ENCODE measurements around the gene IL11.

DNA sequence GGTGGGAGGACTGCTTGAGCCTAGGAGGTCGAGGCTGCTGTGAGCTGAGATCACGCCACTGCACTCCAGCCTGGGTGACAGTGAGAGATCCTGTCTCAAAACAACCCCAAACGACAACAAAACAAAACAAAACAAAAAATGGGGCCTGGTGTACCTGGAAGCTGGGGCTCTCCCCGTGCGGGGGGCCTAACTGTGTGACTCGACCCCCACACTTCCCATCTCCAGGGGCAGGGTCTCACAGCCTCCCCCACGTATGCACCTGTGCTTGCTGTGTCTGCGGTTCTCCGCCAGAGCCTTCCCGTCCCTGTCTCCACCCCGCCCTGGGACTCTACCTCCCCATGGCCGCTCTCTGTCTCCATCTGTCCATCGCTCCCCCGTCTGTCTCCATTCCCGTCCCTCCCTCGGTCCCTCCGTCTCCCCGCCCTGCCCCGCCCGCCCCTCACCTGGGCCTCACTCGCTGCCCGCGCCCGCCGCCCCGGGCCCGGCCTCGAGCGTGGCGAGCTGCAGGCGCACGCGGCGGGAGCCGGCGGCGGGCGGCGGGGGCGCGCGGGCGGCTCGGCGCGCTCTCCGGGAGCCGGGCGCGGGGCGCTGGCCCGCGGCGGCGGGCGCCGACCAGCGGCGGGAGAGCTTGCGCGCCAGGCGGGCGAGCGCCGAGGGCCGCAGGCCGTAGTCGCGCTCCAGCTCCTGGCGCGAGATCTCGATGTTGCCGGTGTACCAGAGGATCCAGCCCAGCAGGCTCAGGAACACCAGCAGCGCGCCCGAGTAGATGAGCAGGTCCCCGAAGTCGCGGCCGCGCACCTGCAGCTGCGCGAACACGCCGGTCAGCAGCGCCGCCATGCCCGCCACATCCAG, 13.2 kb upstream of the IL11 start:
- peak; percentile 26; the same call in 2 of the 3 replicates for TF ChIP-seq SMC3 (IDR thresholded peaks at IDR 0.05)
- peak; percentile 64 for TF ChIP-seq CTCF (IDR thresholded peaks at IDR 0.05)
- TF ChIP-seq POLR2A (IDR thresholded peaks at IDR 0.05; ENCODE audit: low read length): no peak; the same call in 1 of the 2 replicates
- no peak for TF ChIP-seq CBX8 (IDR thresholded peaks at IDR 0.05)
- TF ChIP-seq RCOR1 (IDR thresholded peaks at IDR 0.05; ENCODE audit: low read depth, low read length): no peak
- TF ChIP-seq KDM1A (IDR thresholded peaks at IDR 0.05; ENCODE audit: low read depth): no peak
- 0 out of 2 replicates have a peak, but pooled peaks have one; percentile 37 for TF ChIP-seq HOXA7 (CRISPR knock-in tag; IDR thresholded peaks at IDR 0.05)
- TF ChIP-seq EHMT2 (IDR thresholded peaks at IDR 0.05; ENCODE audit: low read depth): no peak
- TF ChIP-seq RAD21 (conservative IDR thresholded peaks at IDR 0.05 in 1 of 2, IDR thresholded peaks at IDR 0.05 in 1 of 2): peak; percentile 10 to 46; a peak in 3 of 5 replicates
- TF ChIP-seq CHD4 (IDR thresholded peaks at IDR 0.05; ENCODE audit: borderline replicate concordance): no peak
